CD14-positive monocyte (primary cell): Measurements from ENCODE around the gene ACSL6. TPM values are rescaled to one million over a fixed set of nuclear protein-coding genes. Genes with fewer than 3 reads are reported as not detected.

Experiments
- DNase-seq, 3 donors: peaks; one replicate each; pipeline ENCODE4 v3.0.0-alpha.2; 2011 to 2022
- H2AFZ ChIP-seq: 2 replicates; pipeline ENCODE4 v1.6.0; 2012; ENCODE audit warnings: mild to moderate bottlenecking, low read depth, low read length, inconsistent platforms; ENCODE audit not compliant: insufficient read depth, poor library complexity, severe bottlenecking
- H3K27ac ChIP-seq, 2 donors: 1 replicate in 1 of 2; 2 replicates in 1 of 2; pipeline ENCODE4 v1.5.1; 2012 to 2013; ENCODE audit warnings: low read length in 2 of 2, control low read depth in 1 of 2, inconsistent platforms in 1 of 2, low read depth in 1 of 2, mild to moderate bottlenecking in 1 of 2
- H3K27me3 ChIP-seq, 2 donors: one replicate each; pipeline versions ENCODE4 v1.6.0 to v1.6.1; 2011 to 2013; ENCODE audit warnings: low read length in 2 of 2; ENCODE audit not compliant: control insufficient read depth in 2 of 2, insufficient read depth in 2 of 2
- H3K36me3 ChIP-seq, 2 donors: replicated peaks in 1 of 2; 1 replicate in 1 of 2; 2 replicates in 1 of 2; pipeline versions ENCODE4 v1.5.1 to v1.6.1; 2012 to 2013; ENCODE audit warnings: low read length in 2 of 2, control low read depth in 1 of 2, inconsistent platforms in 1 of 2, mild to moderate bottlenecking in 1 of 2; ENCODE audit not compliant: insufficient read depth in 2 of 2, control insufficient read depth in 1 of 2
- H3K4me1 ChIP-seq, 2 donors: 1 replicate in 1 of 2; 2 replicates in 1 of 2; pipeline versions ENCODE4 v1.5.1 to v1.6.1; 2012 to 2013; ENCODE audit warnings: low read length in 2 of 2, control low read depth in 1 of 2, inconsistent platforms in 1 of 2, mild to moderate bottlenecking in 1 of 2, moderate library complexity in 1 of 2; ENCODE audit not compliant: insufficient read depth in 2 of 2, control insufficient read depth in 1 of 2
- H3K4me2 ChIP-seq: replicated peaks from 2 replicates; pipeline ENCODE3; 2012; ENCODE audit warnings: low read length, moderate library complexity, mild to moderate bottlenecking; ENCODE audit not compliant: poor library complexity, severe bottlenecking; ENCODE audit errors: extremely low read depth
- H3K4me3 ChIP-seq, 3 experiments: fragments of 200-600 bp in 1 of 3; sonication (generic) in 1 of 3; replicated peaks in 1 of 3; 1 replicate in 2 of 3; 2 replicates in 1 of 3; pipeline ENCODE4 v1.5.1; 2011 to 2013; ENCODE audit warnings: low read length in 3 of 3, mild to moderate bottlenecking in 3 of 3, control low read depth in 2 of 3, low read depth in 2 of 3, inconsistent platforms in 1 of 3, moderate library complexity in 1 of 3
- H3K79me2 ChIP-seq: 2 replicates; pipeline ENCODE4 v1.6.0; 2012; ENCODE audit warnings: mild to moderate bottlenecking, control low read depth, inconsistent platforms, low read length, moderate library complexity; ENCODE audit not compliant: insufficient read depth
- H3K9ac ChIP-seq: 2 replicates; pipeline ENCODE4 v1.6.0; 2017; ENCODE audit warnings: low read length, mild to moderate bottlenecking; ENCODE audit not compliant: insufficient read depth, poor library complexity, severe bottlenecking
- H3K9me3 ChIP-seq, 2 donors: replicated peaks in 1 of 2; 1 replicate in 1 of 2; 2 replicates in 1 of 2; pipeline versions ENCODE4 v1.5.1 to v1.6.1; 2012 to 2013; ENCODE audit warnings: low read length in 2 of 2, control low read depth in 1 of 2; ENCODE audit not compliant: control insufficient read depth in 1 of 2, insufficient read depth in 1 of 2
- H4K20me1 ChIP-seq: 2 replicates; pipeline ENCODE4 v1.6.0; 2012; ENCODE audit warnings: mild to moderate bottlenecking, low read length, control low read depth, moderate library complexity; ENCODE audit not compliant: insufficient read depth
- H3K27ac Mint-ChIP-seq, 7 donors: one replicate each; pipeline ENCODE4 v1.8.0; 2020; ENCODE audit warnings: mild to moderate bottlenecking in 7 of 7, mixed read lengths in 7 of 7, moderate library complexity in 6 of 7, inconsistent platforms in 2 of 7
- H3K27me3 Mint-ChIP-seq, 3 donors: one replicate each; pipeline ENCODE4 v1.8.0; 2021 to 2022; ENCODE audit warnings: low read depth in 3 of 3, mild to moderate bottlenecking in 3 of 3, mixed read lengths in 3 of 3, moderate library complexity in 3 of 3, inconsistent platforms in 1 of 3
- H3K36me3 Mint-ChIP-seq, 2 donors: one replicate each; pipeline ENCODE4 v1.8.0; 2020; ENCODE audit warnings: mixed read lengths in 2 of 2, inconsistent platforms in 1 of 2, mild to moderate bottlenecking in 1 of 2
- H3K4me1 Mint-ChIP-seq: one replicate; pipeline ENCODE4 v1.8.0; 2020; ENCODE audit warnings: mild to moderate bottlenecking, mixed read lengths
- H3K4me3 Mint-ChIP-seq, 2 donors: one replicate each; pipeline ENCODE4 v1.8.0; 2020; ENCODE audit warnings: mild to moderate bottlenecking in 2 of 2, mixed read lengths in 2 of 2, moderate library complexity in 1 of 2
- H3K9me3 Mint-ChIP-seq, 7 donors: one replicate each; pipeline ENCODE4 v1.8.0; 2020 to 2022; ENCODE audit warnings: mixed read lengths in 7 of 7, mild to moderate bottlenecking in 6 of 7, moderate library complexity in 6 of 7, inconsistent platforms in 2 of 7
- WGBS: methylation state at CpG from one replicate; pipeline ENCODE4 v1.1.5; 2013; ENCODE audit warnings: missing lambda C conversion rate; ENCODE audit not compliant: insufficient coverage; 5-methylcytosine and 5-hydroxymethylcytosine counted together
- intact Hi-C, 2 donors: fragments of 100-400 bp; cut with micrococcal nuclease; formaldehyde crosslinking; loops; one replicate each; pipeline versions ENCODE4 v1.15.0 to v1.15.1; 2023
- polyA plus RNA-seq, 3 donors: library from polyadenylated mRNA; depleted of rRNA in 1 of 3; unstranded in 2 of 3; stranded (reverse) in 1 of 3; fragments of 300-500 nt in 2 of 3; fragments of >200 nt in 1 of 3; fragmentation: Illumina TruSeq in 2 of 3; gene quantifications; 1 replicate in 2 of 3; 2 replicates in 1 of 3; pipeline ENCODE4 v1.2.3, GENCODE V29; 2012 to 2021
- TF ChIP-seq, protein P1 (sequence below): fragments of 200-600 bp; IDR thresholded peaks from one replicate; pipeline ENCODE4 v1.8.0; 2022; ENCODE audit warnings: antibody characterized with exemption, mild to moderate bottlenecking

ACSL6 gene
- polyA plus RNA-seq, 3 donors, result 0.45 TPM; not detected in 2

DNA sequence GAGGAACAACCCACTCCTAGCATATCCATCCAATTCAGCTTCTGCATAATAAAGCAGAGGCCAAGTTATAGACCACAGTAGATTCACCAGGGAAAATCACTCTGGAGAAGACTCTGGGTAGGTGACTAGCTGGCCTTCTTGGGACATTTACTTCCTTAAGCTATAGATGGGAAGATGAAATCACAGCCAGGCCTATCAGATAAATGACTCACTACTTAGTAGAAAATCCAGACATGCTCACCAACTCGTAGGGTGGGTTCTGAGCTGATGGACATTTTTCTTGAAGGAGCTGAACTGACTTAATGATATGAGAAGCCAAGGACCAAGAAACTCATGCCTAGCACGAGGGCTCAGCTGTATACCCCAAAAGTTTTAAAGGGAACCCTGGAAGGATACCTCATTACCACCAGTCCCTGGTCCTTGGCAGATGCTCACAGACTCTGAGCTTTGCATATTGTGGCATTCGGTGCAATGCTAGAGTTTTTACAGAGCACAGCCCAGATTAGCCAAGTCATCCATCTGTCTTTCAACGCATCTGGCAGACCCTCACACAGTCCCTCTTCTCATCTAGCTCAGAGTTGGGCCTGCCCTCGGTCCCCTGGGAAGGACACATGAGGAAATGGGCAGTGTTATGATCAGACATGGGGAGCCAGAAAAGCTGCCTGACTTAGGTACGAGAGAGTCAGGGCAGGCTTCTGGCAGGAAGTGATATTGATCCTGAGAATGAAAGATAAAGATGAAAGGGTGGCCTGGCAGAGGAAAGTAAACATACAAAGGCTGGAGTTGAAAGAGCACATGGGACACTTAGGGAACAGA is 15.0 kb downstream of the ACSL6 start:
- Mint-ChIP-seq H3K4me1 (peaks cover 8% of the 10 kb centered on the region), H3K4me3 (no peak overlapping the region), H3K27me3 (peaks cover 5 to 19% (median 6%) of the 10 kb centered on the region in 3 donors), H3K27ac (no peak overlapping the region), H3K36me3 (no peaks in the 10 kb centered on the region), H3K9me3 (no peaks in the 10 kb centered on the region)
- no peak for DNase-seq
- Histone ChIP-seq H3K79me2 (no peaks in the 10 kb centered on the region), H3K36me3 (no peaks in the 10 kb centered on the region), H4K20me1 (no peaks in the 10 kb centered on the region), H3K4me3 (no peak overlapping the region), H2AFZ (no peak overlapping the region), H3K27ac (no peak overlapping the region), H3K4me2 (no peak overlapping the region), H3K4me1 (peaks cover 0 to 3% of the 10 kb centered on the region in 2 donors), H3K9me3 (no peaks in the 10 kb centered on the region), H3K27me3 (no peaks in the 10 kb centered on the region), H3K9ac (no peak overlapping the region)
- intact Hi-C loops, result no loop called here
- WGBS, result 45% methylated on average over 6 of the region's 6 CpGs
- TF ChIP-seq, protein P1, sequence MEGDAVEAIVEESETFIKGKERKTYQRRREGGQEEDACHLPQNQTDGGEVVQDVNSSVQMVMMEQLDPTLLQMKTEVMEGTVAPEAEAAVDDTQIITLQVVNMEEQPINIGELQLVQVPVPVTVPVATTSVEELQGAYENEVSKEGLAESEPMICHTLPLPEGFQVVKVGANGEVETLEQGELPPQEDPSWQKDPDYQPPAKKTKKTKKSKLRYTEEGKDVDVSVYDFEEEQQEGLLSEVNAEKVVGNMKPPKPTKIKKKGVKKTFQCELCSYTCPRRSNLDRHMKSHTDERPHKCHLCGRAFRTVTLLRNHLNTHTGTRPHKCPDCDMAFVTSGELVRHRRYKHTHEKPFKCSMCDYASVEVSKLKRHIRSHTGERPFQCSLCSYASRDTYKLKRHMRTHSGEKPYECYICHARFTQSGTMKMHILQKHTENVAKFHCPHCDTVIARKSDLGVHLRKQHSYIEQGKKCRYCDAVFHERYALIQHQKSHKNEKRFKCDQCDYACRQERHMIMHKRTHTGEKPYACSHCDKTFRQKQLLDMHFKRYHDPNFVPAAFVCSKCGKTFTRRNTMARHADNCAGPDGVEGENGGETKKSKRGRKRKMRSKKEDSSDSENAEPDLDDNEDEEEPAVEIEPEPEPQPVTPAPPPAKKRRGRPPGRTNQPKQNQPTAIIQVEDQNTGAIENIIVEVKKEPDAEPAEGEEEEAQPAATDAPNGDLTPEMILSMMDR, result no peak

DNA sequence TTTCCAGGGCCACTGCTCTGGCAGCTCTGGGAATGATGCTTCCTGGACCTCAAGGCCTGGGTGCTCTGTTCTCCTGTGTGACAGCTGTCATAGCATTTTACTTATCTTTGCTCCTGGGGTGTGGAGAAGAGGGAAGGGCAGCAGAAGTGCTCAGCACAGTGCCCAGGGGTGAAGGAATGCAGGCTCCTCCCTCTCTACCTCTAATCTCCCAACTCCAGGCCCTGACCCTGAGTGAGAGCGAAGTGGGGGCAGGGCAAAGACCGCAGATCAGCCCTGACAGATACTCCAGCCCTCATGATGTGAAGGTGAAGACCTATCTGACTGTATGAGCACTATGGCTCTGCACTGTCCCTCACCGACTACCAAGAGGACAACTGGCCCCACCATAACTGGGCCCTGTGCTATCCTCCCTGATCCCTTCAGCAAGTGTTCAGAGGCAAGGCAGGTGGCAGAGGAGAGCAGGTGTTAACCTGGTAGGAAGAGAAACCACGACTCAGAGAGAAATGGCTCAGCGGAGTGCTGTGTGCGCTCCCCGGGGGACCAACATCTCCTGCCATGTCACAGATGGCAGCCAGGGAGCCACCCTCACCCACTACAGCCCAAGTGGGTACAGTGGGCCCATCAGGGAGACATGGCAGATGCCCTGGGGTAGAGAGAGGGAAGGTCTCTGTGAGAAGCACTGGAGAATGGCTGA is 16.8 kb downstream of the ACSL6 start:
- TF ChIP-seq, protein P1, result no peak
- no peak for DNase-seq
- intact Hi-C loops, result no loop called here
- Mint-ChIP-seq H3K27me3 (peaks cover 3 to 19% (median 5%) of the 10 kb centered on the region in 3 donors), H3K36me3 (no peaks in the 10 kb centered on the region), H3K9me3 (no peaks in the 10 kb centered on the region), H3K27ac (no peak overlapping the region), H3K4me3 (no peak overlapping the region), H3K4me1 (no peaks in the 10 kb centered on the region)
- Histone ChIP-seq H3K4me1 (no peaks in the 10 kb centered on the region), H3K36me3 (no peaks in the 10 kb centered on the region), H3K27me3 (no peaks in the 10 kb centered on the region), H3K4me3 (no peak overlapping the region), H3K4me2 (no peak overlapping the region), H3K9ac (no peak overlapping the region), H4K20me1 (no peaks in the 10 kb centered on the region), H2AFZ (no peak overlapping the region), H3K9me3 (no peaks in the 10 kb centered on the region), H3K79me2 (no peaks in the 10 kb centered on the region), H3K27ac (no peak overlapping the region)
- 89% methylated on average over 4 of the region's 7 CpGs for WGBS
